Erythroblast (primary cell): ENCODE data around the gene RAP1GAP2.

Source experiments
- GATA1 ChIP-seq: IDR thresholded peaks from 2 replicates; pipeline ENCODE4 v1.6.1; 2011; ENCODE audit warnings: low read depth, mild to moderate bottlenecking, control low read depth, low read length, moderate library complexity
- POLR2A ChIP-seq: IDR thresholded peaks from 2 replicates; pipeline ENCODE4 v1.6.1; 2011; ENCODE audit warnings: mild to moderate bottlenecking, low read length

DNA sequence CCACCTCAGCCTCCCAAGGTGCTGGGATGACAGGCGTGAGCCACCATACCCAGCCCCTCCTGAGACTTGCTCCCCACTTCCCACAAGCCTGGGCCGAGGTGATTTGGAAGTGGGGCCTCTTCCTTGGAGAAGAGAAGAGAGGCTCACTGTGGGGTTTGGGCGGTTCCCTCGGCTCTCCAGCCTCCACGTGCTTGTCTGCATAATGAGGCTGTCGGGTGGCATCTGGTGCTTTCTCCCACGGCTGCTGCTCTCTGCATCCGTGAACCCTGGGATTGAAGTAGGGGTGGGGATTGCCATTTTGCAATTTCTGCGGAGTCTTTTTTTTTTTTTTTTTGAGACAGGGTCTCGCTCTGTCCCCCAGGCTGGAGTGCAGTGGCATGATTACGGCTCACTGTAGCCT lies 101.4 kb downstream of the RAP1GAP2 start:
- no peak for TF ChIP-seq POLR2A
- no peak for TF ChIP-seq GATA1
